HepG2 (cell line): Measurements from ENCODE around the gene POLR3K. TPM values are rescaled to one million over a fixed set of nuclear protein-coding genes. Genes with fewer than 3 reads are reported as not detected.
A peak's percentile ranks its signal among the peaks of the same experiment; 100 is the strongest.

ENCODE experiments used
- DRAP1 ChIP-seq: IDR thresholded peaks from 2 replicates; pipeline ENCODE4 v1.6.1; 2016; ENCODE audit warnings: missing genetic modification reagents, missing compliant biosample characterization
- FOXK1 ChIP-seq: sonication (generic); formaldehyde crosslinking; IDR thresholded peaks from 2 replicates; pipeline ENCODE4 v1.4.0; 2020; ENCODE audit warnings: low read depth, missing genetic modification reagents, borderline replicate concordance
- FOXO4 ChIP-seq: sonication (generic); formaldehyde crosslinking; conservative IDR thresholded peaks from 2 replicates; pipeline ENCODE4 v1.8.1; 2023; ENCODE audit warnings: missing genetic modification reagents
- HDAC1 ChIP-seq: sonication (generic); formaldehyde crosslinking; IDR thresholded peaks from 2 replicates; pipeline ENCODE4 v1.5.1; 2020; ENCODE audit warnings: mild to moderate bottlenecking, missing genetic modification reagents
- HDAC2 ChIP-seq: sonication (generic); formaldehyde crosslinking; IDR thresholded peaks from 2 replicates; pipeline ENCODE4 v1.4.0; 2020; ENCODE audit warnings: missing genetic modification reagents
- KAT7 ChIP-seq: IDR thresholded peaks from 2 replicates; pipeline ENCODE4 v1.6.1; 2018; ENCODE audit warnings: borderline replicate concordance, missing compliant biosample characterization
- KDM5B ChIP-seq: sonication (generic); formaldehyde crosslinking; IDR thresholded peaks from 2 replicates; pipeline ENCODE4 v1.4.0; 2020; ENCODE audit warnings: missing genetic modification reagents, mild to moderate bottlenecking, borderline replicate concordance
- MTA1 ChIP-seq: sonication (generic); formaldehyde crosslinking; IDR thresholded peaks from 2 replicates; pipeline ENCODE4 v1.4.0; 2020; ENCODE audit warnings: missing genetic modification reagents, mild to moderate bottlenecking, borderline replicate concordance
- NCOA2 ChIP-seq: sonication (generic); formaldehyde crosslinking; IDR thresholded peaks from 2 replicates; pipeline ENCODE4 v1.8.0; 2022; ENCODE audit warnings: inconsistent platforms
- NRL ChIP-seq: sonication (generic); formaldehyde crosslinking; IDR thresholded peaks from 2 replicates; pipeline ENCODE4 v1.5.0; 2020; ENCODE audit warnings: missing genetic modification reagents, mild to moderate bottlenecking, moderate library complexity, borderline replicate concordance
- SAP130 ChIP-seq: IDR thresholded peaks from 2 replicates; pipeline ENCODE4 v1.6.1; 2016; ENCODE audit warnings: low read depth
- SP5 ChIP-seq: IDR thresholded peaks from 2 replicates; pipeline ENCODE4 v1.6.1; 2016; ENCODE audit warnings: low read depth, borderline replicate concordance
- YEATS2 ChIP-seq: sonication (generic); formaldehyde crosslinking; IDR thresholded peaks from 2 replicates; pipeline ENCODE4 v1.4.0; 2020; ENCODE audit warnings: missing genetic modification reagents, borderline replicate concordance
- YY1 ChIP-seq: IDR thresholded peaks from 2 replicates; pipeline ENCODE4 v1.6.1; 2011; ENCODE audit warnings: low read length, low read depth, moderate library complexity, mild to moderate bottlenecking; ENCODE audit not compliant: insufficient read depth, insufficient replicate concordance
- ZBTB25 ChIP-seq: IDR thresholded peaks from 2 replicates; pipeline ENCODE4 v1.6.1; 2018; ENCODE audit warnings: missing genetic modification reagents
- ZGPAT ChIP-seq: IDR thresholded peaks from 2 replicates; pipeline ENCODE4 v1.6.1; 2016; ENCODE audit warnings: mild to moderate bottlenecking
- ZNF263 ChIP-seq: sonication (generic); formaldehyde crosslinking; IDR thresholded peaks from 2 replicates; pipeline ENCODE4 v1.4.0; 2020; ENCODE audit warnings: missing genetic modification reagents
- ZNF331 ChIP-seq: sonication (generic); formaldehyde crosslinking; IDR thresholded peaks from 2 replicates; pipeline ENCODE4 v1.4.0; 2020; ENCODE audit warnings: missing genetic modification reagents
- ZNF333 ChIP-seq: sonication (generic); formaldehyde crosslinking; IDR thresholded peaks from 2 replicates; pipeline ENCODE4 v1.4.0; 2020; ENCODE audit warnings: mild to moderate bottlenecking, missing genetic modification reagents, borderline replicate concordance
- ZNF644 ChIP-seq: IDR thresholded peaks from 2 replicates; pipeline ENCODE4 v1.6.1; 2016; ENCODE audit warnings: low read depth
- ZNF879 ChIP-seq: sonication (generic); formaldehyde crosslinking; IDR thresholded peaks from 2 replicates; pipeline ENCODE4 v1.8.1; 2023; ENCODE audit warnings: missing genetic modification reagents
- polyA plus RNA-seq, 8 experiments: library from polyadenylated mRNA; depleted of rRNA in 3 of 8; stranded (reverse) in 7 of 8; unstranded in 1 of 8; fragments of >200 nt; fragmentation: Illumina TruSeq in 4 of 8; extraction: Trizol in 4 of 8; gene quantifications; 2 replicates each; pipeline versions ENCODE4 v1.2.1 to v1.2.3, GENCODE V29; 2011 to 2016; ENCODE audit warnings: low read depth in 4 of 8, missing spikeins in 1 of 8, mixed read lengths in 1 of 8; ENCODE audit not compliant: insufficient read depth in 1 of 8
- total RNA-seq, 5 experiments: library from RNA; depleted of rRNA; stranded (reverse); fragments of >200 nt; fragmentation: Illumina TruSeq; extraction: Trizol; gene quantifications; 2 replicates each; pipeline ENCODE4 v1.2.3, GENCODE V29; 2016; ENCODE audit warnings: low read depth in 1 of 5
- TF ChIP-seq, protein P1 (sequence below): sonication (generic); formaldehyde crosslinking; IDR thresholded peaks from 2 replicates; pipeline ENCODE4 v1.8.0; 2022; ENCODE audit warnings: missing genetic modification reagents, mild to moderate bottlenecking, borderline replicate concordance
- TF ChIP-seq, protein P2 (sequence below): sonication (generic); formaldehyde crosslinking; IDR thresholded peaks from 2 replicates; pipeline ENCODE4 v1.4.0; 2020; ENCODE audit warnings: mild to moderate bottlenecking, missing genetic modification reagents

Gene POLR3K
- total and polyA plus RNA-seq, 2 of the 13 experiments (the other 11 are each of a cell fraction or from before 2014, with no cell fraction given), result 14.8 to 18.8 TPM

GRCh38 chr16:77807-78443, 24.5 kb upstream of the POLR3K start, which contains the start of gene MPG (continued):
- TF ChIP-seq ZNF644, result no peak
- peak; percentile 57; the same call in 1 of the 2 replicates for TF ChIP-seq SP5 (CRISPR knock-in tag)
- TF ChIP-seq HDAC2 (CRISPR knock-in tag), result peak; percentile 56
- peak; percentile 90 for TF ChIP-seq SAP130 (CRISPR knock-in tag)
- peak; percentile 18; the same call in 1 of the 2 replicates for TF ChIP-seq NRL (CRISPR knock-in tag)
- no peak for TF ChIP-seq YY1
- peak; percentile 40; the same call in 1 of the 2 replicates for TF ChIP-seq YEATS2 (CRISPR knock-in tag)
- no peak for TF ChIP-seq MTA1 (CRISPR knock-in tag)
- peak; percentile 49; the same call in 1 of the 2 replicates for TF ChIP-seq DRAP1
- 0 out of 2 replicates have a peak, but pooled peaks have one; percentile 13 for TF ChIP-seq FOXK1 (CRISPR knock-in tag)
- TF ChIP-seq, protein P1, sequence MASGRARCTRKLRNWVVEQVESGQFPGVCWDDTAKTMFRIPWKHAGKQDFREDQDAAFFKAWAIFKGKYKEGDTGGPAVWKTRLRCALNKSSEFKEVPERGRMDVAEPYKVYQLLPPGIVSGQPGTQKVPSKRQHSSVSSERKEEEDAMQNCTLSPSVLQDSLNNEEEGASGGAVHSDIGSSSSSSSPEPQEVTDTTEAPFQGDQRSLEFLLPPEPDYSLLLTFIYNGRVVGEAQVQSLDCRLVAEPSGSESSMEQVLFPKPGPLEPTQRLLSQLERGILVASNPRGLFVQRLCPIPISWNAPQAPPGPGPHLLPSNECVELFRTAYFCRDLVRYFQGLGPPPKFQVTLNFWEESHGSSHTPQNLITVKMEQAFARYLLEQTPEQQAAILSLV (CRISPR knock-in tag), result no peak; the same call in 1 of the 2 replicates
- 0 out of 2 replicates have a peak, but pooled peaks have one; percentile 33 for TF ChIP-seq ZNF331
- no peak; the same call in 1 of the 2 replicates for TF ChIP-seq NCOA2 (CRISPR knock-in tag)
- TF ChIP-seq ZNF263 (CRISPR knock-in tag), result peak; percentile 45; the same call in 1 of the 2 replicates
- peak; percentile 72 for TF ChIP-seq ZGPAT (CRISPR knock-in tag)
- no peak for TF ChIP-seq FOXO4 (CRISPR knock-in tag)
- peak; percentile 29; the same call in 1 of the 2 replicates for TF ChIP-seq KAT7 (CRISPR knock-in tag)
- peak; percentile 55 for TF ChIP-seq HDAC1 (CRISPR knock-in tag)
- peak; percentile 74; the same call in 1 of the 2 replicates for TF ChIP-seq KDM5B (CRISPR knock-in tag)
- TF ChIP-seq, protein P2, sequence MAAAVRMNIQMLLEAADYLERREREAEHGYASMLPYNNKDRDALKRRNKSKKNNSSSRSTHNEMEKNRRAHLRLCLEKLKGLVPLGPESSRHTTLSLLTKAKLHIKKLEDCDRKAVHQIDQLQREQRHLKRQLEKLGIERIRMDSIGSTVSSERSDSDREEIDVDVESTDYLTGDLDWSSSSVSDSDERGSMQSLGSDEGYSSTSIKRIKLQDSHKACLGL (CRISPR knock-in tag), result peak; percentile 67
- TF ChIP-seq ZBTB25 (CRISPR knock-in tag), result no peak
- peak; percentile 33; the same call in 1 of the 2 replicates for TF ChIP-seq ZNF333 (CRISPR knock-in tag)
- peak; percentile 70 for TF ChIP-seq ZNF879 (CRISPR knock-in tag)
